ENCODE measurements around the gene MRPL49.

DNA sequence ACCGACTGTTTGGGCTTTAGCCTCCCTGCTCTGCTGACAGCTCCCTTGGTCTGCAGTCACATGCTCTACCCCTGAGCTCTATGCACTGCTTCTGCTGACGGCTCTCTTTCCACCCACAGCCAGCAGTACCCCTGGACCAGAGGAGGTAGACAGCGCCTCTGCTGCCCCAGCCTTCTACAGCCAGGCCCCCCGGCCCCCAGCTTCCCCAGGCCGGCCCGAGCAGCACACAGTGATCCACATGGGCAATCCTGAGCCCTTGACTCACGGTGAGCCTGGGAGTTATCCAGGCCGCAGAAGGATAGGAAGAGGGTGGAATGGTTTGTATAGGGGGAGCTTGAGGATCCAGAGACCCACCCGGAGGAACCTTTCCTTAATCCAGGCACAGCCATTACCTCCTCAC, 35.3 kb upstream of the MRPL49 start:
- TF ChIP-seq, protein P1, sequence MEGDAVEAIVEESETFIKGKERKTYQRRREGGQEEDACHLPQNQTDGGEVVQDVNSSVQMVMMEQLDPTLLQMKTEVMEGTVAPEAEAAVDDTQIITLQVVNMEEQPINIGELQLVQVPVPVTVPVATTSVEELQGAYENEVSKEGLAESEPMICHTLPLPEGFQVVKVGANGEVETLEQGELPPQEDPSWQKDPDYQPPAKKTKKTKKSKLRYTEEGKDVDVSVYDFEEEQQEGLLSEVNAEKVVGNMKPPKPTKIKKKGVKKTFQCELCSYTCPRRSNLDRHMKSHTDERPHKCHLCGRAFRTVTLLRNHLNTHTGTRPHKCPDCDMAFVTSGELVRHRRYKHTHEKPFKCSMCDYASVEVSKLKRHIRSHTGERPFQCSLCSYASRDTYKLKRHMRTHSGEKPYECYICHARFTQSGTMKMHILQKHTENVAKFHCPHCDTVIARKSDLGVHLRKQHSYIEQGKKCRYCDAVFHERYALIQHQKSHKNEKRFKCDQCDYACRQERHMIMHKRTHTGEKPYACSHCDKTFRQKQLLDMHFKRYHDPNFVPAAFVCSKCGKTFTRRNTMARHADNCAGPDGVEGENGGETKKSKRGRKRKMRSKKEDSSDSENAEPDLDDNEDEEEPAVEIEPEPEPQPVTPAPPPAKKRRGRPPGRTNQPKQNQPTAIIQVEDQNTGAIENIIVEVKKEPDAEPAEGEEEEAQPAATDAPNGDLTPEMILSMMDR (IDR thresholded peaks at IDR 0.05; ENCODE audit: insufficient read depth, low read depth, low read length), result no peak
- no peak for TF ChIP-seq EZH2 (IDR thresholded peaks at IDR 0.05; ENCODE audit: insufficient read depth, low read length)

All from astrocyte (in vitro differentiated cells and primary cell).